Measurements from ENCODE around the gene GRIA2.

- TF ChIP-seq CTCF (conservative IDR thresholded peaks at IDR 0.05), result no peak
- TF ChIP-seq EZH2 (IDR thresholded peaks at IDR 0.05; ENCODE audit: low read depth), result no peak
Measured at GRCh38 chr4:157195374-157195773, 25.2 kb upstream of the GRIA2 start.
